Measurements from ENCODE around the gene NMBR.
"Not testable (repeated sequence)": the region's sequence is repeated elsewhere in the genome, so short reads cannot be mapped to it uniquely, and the experiment has no call there.

The NMBR gene

GRCh38 chr6:142154336-142154735, 7.4 kb upstream of the NMBR start:
- Histone ChIP-seq H3K27me3 (replicated peaks) (no peaks in the 10 kb centered on the region), H3K27ac (no peak overlapping the region), H3K36me3 (replicated peaks) (no peaks in the 10 kb centered on the region), H3K4me3 (ENCODE audit: low read depth, low read length) (no peak overlapping the region)
- TF ChIP-seq, protein P1, sequence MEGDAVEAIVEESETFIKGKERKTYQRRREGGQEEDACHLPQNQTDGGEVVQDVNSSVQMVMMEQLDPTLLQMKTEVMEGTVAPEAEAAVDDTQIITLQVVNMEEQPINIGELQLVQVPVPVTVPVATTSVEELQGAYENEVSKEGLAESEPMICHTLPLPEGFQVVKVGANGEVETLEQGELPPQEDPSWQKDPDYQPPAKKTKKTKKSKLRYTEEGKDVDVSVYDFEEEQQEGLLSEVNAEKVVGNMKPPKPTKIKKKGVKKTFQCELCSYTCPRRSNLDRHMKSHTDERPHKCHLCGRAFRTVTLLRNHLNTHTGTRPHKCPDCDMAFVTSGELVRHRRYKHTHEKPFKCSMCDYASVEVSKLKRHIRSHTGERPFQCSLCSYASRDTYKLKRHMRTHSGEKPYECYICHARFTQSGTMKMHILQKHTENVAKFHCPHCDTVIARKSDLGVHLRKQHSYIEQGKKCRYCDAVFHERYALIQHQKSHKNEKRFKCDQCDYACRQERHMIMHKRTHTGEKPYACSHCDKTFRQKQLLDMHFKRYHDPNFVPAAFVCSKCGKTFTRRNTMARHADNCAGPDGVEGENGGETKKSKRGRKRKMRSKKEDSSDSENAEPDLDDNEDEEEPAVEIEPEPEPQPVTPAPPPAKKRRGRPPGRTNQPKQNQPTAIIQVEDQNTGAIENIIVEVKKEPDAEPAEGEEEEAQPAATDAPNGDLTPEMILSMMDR (IDR thresholded peaks at IDR 0.05; ENCODE audit: low read depth, low read length, missing control alignments): no peak
- in situ Hi-C loops (cut with HindIII; ENCODE audit: low pct_ligation_motif_present, low sequenced_read_pairs): no loop called here
- no peak for DNase-seq

DNA sequence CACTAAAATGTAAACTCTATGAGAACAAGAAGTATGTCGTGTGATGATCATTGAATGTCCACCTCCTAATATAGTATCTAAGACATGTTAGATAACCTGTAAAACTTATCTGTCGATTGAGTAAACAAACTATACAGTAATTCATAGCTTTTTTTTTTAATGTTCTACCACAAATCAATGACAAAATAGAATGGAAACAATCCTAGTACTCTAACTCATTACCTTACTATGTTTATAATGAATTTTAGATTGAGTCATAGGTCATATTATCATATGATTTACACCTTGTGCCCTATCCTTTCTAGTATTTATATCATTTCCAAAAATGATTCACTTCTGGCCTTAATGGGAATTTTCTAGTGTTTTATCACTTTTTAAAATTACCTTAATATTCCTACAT, 6.3 kb upstream of the NMBR start:
- no peaks in the 10 kb centered on the region for H3K27me3 ChIP-seq (replicated peaks)
- no peaks in the 10 kb centered on the region for H3K36me3 ChIP-seq (replicated peaks)
- DNase-seq: no peak
- peak overlapping the region; percentile 20 for H3K27ac ChIP-seq
- TF ChIP-seq, protein P1 (IDR thresholded peaks at IDR 0.05; ENCODE audit: low read depth, low read length, missing control alignments): no peak
- no peak overlapping the region for H3K4me3 ChIP-seq (ENCODE audit: low read depth, low read length)
- in situ Hi-C loops (cut with HindIII; ENCODE audit: low pct_ligation_motif_present, low sequenced_read_pairs): no loop called here

DNA sequence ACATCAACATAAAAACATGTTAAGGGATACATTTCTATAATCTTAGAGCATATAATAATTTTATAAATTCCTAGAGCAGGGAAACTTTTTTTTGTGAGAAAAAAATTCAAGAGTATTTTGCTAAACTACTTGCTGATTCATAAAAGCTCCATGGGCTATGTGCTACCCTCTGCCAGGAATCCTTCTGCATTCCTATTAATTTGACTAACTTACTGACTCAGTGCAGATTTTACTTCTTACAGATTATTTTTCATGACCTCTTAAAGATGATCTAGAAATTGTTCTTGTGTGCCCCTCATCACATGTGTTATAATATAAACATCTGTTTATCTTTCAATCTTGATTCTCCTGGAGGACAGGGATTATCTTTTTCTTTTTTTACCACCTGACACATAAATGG, 5.8 kb upstream of the NMBR start:
- no peak overlapping the region for H3K4me3 ChIP-seq (ENCODE audit: low read depth, low read length)
- in situ Hi-C loops (cut with HindIII; ENCODE audit: low pct_ligation_motif_present, low sequenced_read_pairs): no loop called here
- TF ChIP-seq, protein P1 (IDR thresholded peaks at IDR 0.05; ENCODE audit: low read depth, low read length, missing control alignments): no peak
- H3K36me3 ChIP-seq (replicated peaks): no peaks in the 10 kb centered on the region
- peak; percentile 32 for DNase-seq
- H3K27me3 ChIP-seq (replicated peaks): no peaks in the 10 kb centered on the region
- peak overlapping the region; percentile 20 for H3K27ac ChIP-seq

- H3K27ac ChIP-seq; in situ Hi-C loops (cut with HindIII; ENCODE audit: low pct_ligation_motif_present, low sequenced_read_pairs); H3K27me3 ChIP-seq (replicated peaks); H3K4me3 ChIP-seq (ENCODE audit: low read depth, low read length); H3K36me3 ChIP-seq (replicated peaks); DNase-seq: not testable (repeated sequence)
Measured at GRCh38 chr6:142141531-142141930, 5.4 kb downstream of the NMBR start.

- Histone ChIP-seq H3K27me3 (replicated peaks) (no peaks in the 10 kb centered on the region), H3K27ac (no peak overlapping the region), H3K4me3 (ENCODE audit: low read depth, low read length) (no peak overlapping the region), H3K36me3 (replicated peaks) (no peaks in the 10 kb centered on the region)
- in situ Hi-C loops (cut with HindIII; ENCODE audit: low pct_ligation_motif_present, low sequenced_read_pairs): no loop called here
- no peak for DNase-seq
- TF ChIP-seq, protein P1 (IDR thresholded peaks at IDR 0.05; ENCODE audit: low read depth, low read length, missing control alignments): no peak
Measured at GRCh38 chr6:142138876-142139275, 8.0 kb downstream of the NMBR start.

GRCh38 chr6:142132625-142133024, 14.3 kb downstream of the NMBR start, which contains the start of gene GJE1:
Gene GJE1, plus strand, starts transcription at chr6:142132925. Its CDS starts 234 bp downstream, at chr6:142133159.
- H3K4me3 ChIP-seq (ENCODE audit: low read depth, low read length): no peak within 1 kb of the TSS
- in situ Hi-C loops (cut with HindIII; ENCODE audit: low pct_ligation_motif_present, low sequenced_read_pairs): no loop called here
- TF ChIP-seq, protein P1 (IDR thresholded peaks at IDR 0.05; ENCODE audit: low read depth, low read length, missing control alignments): no peak
- DNase-seq: no peak
- H3K27me3 ChIP-seq (replicated peaks): no peaks in the 10 kb centered on the region
- no peaks in the 10 kb centered on the region for H3K36me3 ChIP-seq (replicated peaks)
- no peak within 1 kb of the TSS for H3K27ac ChIP-seq
